Skeletal muscle cell (primary cell): ENCODE results near the gene SPATA33.
A peak's percentile ranks its signal among the peaks of the same experiment; 100 is the strongest.
"Not testable (repeated sequence)": the region's sequence is repeated elsewhere in the genome, so short reads cannot be mapped to it uniquely, and the experiment has no call there.

ENCODE experiments used
- DNase-seq: peaks from one replicate; pipeline ENCODE4 v3.0.0-alpha.2; 2010; ENCODE audit warnings: low read depth
- H3K4me3 ChIP-seq: 2 replicates; pipeline ENCODE4 v1.5.1; 2011; ENCODE audit warnings: low read depth, mild to moderate bottlenecking, control low read depth, low read length, moderate library complexity

SPATA33 gene

DNA sequence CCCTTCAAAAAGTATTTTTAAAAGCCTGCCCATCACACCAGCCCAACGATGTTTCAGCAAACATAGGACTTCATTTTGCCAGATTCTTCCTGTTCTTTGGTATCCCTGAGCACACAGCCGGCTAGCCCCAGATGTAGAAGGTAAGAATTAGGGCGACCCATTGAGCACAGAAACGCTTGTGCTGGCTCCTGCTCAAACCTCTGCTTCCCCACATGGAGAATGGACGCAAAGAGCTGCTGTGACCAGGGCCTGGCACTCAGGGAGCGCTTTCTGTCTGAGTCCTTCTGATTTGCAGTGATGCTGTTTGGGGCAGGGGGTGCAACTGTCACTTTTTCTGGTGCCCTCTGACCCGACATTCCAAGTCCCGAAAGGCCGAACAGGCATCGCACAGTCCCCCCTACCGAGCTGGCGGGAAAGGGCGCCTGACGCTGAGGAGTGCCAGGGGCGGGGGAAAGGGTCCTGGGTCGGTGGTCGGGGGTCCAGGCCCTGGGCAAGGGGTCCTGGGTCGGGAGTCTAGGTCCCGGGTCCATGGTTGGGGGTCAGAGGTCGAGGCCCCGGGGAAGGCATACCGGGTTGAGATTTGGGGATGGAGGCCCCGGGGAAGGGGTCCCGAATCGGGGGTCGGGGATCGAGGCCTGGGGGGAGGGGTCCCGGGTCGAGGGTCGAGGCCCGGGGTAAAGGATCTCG is 1.1 kb upstream of the SPATA33 start:
- no peak for DNase-seq
- H3K4me3 ChIP-seq, result peak overlapping the region; percentile 79

DNA sequence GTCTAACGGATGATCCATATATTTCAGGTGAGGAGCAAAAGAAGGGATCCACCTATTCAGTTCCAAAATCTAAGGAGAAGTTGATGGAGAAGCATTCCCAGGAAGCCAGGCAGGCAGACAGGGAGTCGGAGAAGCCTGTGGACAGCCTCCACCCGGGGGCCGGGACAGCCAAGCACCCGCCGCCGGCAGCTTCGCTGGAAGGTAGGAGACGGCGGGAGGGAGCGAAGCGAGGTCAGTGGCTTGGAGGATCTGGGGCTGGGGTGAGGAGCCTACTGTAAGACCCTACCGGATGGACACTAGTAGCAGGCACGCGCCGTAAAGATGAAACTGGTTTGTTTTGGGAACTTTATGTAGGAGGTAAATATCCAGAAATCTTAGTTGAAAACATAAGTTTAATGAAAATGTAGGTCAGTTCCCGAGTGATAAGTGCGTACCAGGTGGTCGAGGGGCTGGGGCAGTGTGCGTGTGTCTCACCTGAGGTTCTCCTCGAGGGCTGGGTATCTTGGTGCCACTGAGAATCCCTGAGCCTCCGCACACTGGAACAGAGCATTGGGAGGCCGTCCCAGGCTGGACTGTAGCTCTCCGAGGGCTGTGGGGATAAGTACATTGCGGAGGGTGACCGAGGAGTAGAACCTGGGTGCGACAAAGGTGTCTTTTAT is 714 bp downstream of the SPATA33 start:
- no peak for DNase-seq
- peak overlapping the region; percentile 79 for H3K4me3 ChIP-seq

DNA sequence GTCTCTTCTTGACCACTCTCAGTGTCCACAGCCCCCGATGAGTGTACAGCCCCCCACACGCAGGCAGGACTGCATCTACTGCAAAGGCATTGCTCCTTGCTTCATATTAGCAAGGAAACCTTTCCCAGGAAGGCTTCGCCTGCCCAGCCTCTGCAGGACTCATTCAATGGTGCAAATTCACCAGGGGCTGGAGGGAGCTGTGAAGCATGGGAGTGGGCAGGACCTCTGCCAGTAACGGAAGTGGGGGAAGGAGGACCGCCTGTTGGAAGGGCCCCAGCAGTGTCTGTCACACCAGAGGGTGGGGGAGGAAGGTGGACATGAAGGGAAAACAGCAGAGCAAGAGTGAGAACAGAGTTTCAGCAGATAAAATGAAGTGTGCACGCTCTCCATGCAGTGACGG is 2.5 kb downstream of the SPATA33 start:
- DNase-seq, result no peak
- no peak overlapping the region for H3K4me3 ChIP-seq

DNA sequence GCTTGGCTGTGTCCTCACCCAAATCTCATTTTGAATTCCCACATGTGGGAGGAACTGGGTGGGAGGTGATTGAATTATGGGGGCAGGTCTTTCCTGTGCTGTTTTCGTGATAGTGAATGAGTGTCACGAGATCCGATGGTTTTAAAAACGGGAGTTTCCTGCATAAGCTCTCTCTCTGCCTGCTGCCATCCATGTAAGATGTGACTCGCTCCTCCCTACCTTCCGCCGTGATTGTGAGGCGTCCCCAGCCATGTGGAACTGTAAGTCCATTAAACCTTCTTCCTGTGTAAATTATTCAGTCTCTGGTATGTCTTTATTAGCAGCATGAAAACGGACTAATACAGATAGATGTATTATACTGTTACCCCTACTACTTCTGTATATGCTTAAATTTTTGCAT is 3.6 kb downstream of the SPATA33 start:
- H3K4me3 ChIP-seq, result no peak overlapping the region
- no peak for DNase-seq

DNA sequence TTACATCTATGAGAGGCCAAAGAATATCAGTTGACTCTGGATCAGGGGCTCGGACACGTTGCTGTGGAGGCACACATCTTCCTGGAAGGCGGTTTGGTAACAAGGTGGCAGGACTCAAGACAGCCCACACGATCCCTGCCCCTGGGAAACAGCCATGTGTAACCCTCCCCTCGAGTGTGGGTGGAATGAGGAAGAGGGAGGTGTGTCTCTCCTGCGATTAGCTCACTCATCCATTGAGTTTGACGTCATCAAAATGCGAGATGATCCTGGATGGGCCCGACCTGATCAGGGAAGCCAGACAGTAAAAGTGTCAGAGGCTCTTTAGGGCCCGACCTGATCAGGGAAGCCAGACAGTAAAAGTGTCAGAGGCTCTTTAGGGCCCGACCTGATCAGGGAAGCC is 6.6 kb downstream of the SPATA33 start:
- not testable (repeated sequence) for DNase-seq, H3K4me3 ChIP-seq

DNA sequence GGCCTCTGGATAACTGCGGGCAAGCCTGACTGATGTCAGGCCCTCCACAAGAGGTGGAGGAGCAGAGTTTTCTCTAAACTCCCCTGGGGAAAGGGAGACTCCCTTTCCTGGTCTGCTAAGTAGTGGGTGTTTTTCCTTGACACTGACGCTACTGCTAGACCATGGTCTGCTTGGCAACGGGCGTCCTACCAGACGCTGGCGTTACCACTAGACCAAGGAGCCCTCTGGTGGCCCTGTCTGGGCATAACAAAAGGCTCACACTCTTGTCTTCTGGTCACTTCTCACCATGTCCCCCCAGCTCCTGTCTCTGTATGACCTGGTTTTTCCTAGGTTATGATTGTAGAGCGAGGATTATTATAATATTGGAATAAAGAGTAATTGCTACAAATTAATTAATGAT is 9.4 kb downstream of the SPATA33 start:
- not testable (repeated sequence) for DNase-seq, H3K4me3 ChIP-seq

DNA sequence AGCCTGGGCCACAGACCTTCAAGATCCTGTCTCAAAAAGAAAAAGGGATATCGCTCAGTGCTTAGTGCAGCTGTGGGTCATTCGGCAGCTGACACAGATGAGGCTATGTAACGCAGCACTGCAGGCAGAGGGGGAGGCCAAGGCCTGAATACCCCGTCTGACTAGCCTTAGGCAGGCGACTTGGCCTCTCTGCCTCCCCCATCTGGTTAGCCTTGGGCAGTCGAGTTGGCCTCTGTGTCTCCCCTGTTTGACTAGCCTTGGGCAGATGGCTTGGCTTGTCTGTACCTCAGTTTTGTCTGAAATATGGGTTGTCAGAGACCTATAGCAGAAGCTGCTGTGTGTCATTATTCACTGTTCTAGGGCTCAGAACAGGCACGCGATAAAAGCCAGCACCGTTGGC is 10.0 kb downstream of the SPATA33 start:
- no peak overlapping the region for H3K4me3 ChIP-seq

DNA sequence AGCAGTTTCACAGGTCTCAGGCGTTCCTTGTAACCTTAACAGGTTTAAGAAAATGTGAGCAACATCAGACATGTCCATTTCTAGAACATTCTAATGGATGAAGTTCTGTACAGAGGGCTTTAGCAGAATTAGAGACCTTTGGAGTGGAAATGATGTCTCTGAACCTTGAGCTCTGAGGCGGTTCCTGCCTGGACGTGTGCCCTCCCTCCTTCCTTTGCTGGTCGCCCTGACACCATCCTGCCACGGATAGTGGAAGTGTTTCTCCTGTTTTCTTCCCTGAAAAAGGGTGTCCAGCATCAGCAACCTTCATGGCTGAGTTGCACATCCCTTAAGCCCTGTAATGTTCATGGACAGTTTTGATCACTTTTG is 11.1 kb downstream of the SPATA33 start:
- H3K4me3 ChIP-seq, result no peak overlapping the region
- DNase-seq, result no peak

More for the DNA sequence above, 10.0 kb downstream of the SPATA33 start:
- no peak for DNase-seq

DNA sequence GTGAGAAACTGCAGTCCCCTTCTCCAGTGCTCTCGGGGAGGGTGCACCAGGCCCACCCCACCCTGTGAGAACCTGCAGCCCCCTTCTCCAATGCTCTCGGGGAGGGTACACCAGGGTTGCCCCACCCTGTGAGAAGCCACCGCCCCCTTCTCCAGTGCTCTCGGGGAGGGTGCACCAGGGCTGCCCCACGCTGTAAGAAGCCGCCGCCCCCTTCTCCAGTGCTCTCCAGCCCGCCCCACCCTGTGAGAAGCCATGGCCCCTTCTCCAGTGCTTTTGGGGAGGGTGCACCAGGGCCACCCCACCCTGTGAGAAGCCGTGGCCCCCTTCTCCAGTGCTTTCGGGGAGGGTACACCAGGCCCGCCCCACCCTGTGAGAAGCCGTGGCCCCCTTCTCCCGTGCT is 12.1 kb downstream of the SPATA33 start:
- DNase-seq, result no peak
- no peak overlapping the region for H3K4me3 ChIP-seq

DNA sequence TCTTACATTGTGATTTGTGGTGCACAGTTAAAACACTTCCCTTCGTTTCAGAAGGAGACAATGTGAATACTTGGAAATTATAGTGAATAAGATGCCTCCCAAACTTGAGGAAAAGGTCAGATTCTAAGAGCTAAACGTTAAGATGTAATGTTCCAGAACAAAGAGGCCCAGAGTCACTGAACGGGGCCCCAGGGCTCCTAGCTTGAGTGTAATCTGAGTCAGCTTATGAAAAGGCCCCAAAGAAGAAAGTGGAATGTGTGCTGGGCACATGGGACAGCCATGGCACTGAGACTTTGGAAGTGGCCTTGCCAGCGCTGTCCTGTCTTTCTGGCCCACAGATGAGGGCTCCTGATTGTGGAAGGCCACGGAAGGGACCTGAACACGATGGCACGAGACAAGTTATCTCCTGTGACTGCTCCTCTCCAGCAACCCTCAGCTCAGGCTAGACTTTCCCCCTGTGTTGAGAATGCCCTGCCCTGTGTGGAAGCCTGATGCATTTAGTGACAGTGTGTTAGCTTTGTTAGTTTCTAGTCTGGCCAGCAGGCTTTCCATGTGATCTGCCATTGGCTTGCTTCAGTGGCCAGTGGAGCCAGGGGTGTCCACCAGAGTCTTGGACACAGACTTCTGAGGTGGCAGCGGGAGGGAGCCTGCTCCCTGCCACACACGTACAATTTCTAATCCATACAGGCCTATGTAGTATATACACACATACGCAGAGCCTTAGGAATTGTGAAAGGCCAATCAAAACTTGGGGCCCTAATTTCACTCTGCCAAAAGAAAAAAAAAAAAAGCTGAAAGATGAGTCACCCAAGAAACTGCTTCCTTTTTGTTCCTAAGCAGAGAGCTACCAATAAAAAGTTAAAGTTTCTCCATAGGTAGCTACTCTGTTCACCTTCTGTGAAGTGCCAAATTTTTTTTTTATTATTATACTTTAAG is 13.1 kb downstream of the SPATA33 start:
- no peak for DNase-seq

DNA sequence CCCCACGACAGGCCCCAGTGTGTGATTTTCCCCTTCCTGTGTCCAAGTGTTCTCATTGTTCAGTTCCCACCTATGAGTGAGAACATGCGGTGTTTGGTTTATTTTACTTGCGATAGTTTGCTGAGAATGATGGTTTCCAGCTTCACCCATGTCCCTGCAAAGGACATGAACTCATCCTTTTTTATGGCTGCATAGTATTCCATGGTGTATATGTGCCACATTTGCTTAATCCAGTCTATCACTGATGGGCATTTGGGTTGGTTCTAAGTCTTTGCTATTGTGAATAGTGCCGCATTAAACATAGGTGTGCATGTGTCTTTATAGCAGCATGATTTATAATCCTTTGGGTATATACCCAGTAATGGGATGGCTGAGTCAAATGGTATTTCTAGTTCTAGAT is 13.9 kb downstream of the SPATA33 start:
- H3K4me3 ChIP-seq, DNase-seq: not testable (repeated sequence)

More for the DNA sequence above, 13.1 kb downstream of the SPATA33 start:
- no peak overlapping the region for H3K4me3 ChIP-seq

DNA sequence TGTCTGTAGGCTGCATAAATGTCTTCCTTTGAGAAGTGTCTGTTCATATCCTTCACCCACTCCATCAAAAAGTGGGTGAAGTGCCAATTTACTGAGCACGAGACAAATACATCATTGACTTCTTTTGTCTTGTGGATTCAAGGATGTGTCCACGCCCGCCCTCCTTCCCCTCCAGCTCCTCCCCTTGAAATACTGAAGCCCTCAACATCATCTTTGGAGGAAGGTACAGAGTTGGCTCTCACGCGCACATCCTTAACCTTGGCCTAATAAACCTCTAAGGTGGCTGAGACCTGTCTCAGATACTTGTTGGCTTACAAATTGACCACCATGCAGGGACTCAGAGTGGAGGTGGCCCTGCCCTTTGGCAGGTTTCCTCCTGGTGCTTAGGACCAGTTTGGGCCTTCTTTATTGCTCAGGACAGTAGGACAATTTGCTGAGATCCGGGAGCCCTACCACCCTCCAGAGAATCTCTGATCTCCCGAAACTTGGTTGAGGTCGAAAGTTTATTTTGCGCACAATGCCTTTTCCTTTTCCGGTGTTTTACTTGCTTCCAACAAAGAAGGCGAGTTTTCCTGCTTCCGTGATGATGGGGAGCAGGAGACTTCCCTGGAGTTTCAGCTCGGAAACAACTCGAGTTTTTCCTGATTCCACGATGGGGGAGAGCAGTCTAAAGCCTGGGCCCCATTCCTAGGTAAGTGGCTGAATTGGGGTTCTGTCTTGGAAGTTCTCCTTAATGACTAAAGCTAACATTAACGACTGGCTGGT is 14.7 kb downstream of the SPATA33 start:
- no peak overlapping the region for H3K4me3 ChIP-seq
- DNase-seq, result no peak

DNA sequence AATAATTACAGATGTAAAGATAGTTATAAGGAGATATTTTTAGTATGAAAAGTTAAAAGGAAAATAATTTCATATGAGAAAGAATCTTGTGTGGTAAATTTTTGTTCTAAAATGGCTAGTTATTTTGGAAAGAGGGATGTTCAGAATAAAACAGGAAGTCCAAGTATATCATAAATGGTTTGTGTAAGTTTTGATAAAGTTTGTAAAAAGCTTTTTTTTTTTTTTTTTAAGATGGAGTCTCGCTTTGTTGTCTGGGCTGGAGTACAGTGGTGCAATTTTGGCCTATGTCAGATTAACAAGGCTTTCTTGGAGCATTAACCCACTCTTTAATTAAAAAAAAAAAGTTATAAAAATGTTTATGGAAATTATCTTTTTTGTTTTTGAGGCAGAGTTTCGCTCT is 20.6 kb downstream of the SPATA33 start:
- H3K4me3 ChIP-seq, result no peak overlapping the region
- no peak for DNase-seq

DNA sequence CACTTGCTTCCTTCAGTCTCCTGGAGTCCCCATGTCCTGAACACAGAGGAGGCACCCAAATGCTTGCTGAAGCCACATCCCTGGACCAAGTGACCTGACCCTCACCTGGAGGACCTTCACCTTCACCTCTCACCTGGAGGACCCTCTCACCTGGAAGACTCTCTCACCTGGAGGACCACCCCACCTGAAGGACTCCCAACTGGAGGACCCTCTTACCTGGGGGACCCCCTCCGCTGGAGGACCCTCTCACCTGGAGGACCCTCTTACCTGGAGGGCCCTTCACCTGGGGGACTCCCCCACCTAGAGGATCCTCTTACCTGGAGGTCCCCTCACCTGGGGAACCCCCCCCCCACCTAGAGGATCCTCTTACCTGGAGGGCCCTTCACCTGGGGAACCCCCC is 28.3 kb downstream of the SPATA33 start:
- no peak for DNase-seq
- H3K4me3 ChIP-seq, result no peak overlapping the region

DNA sequence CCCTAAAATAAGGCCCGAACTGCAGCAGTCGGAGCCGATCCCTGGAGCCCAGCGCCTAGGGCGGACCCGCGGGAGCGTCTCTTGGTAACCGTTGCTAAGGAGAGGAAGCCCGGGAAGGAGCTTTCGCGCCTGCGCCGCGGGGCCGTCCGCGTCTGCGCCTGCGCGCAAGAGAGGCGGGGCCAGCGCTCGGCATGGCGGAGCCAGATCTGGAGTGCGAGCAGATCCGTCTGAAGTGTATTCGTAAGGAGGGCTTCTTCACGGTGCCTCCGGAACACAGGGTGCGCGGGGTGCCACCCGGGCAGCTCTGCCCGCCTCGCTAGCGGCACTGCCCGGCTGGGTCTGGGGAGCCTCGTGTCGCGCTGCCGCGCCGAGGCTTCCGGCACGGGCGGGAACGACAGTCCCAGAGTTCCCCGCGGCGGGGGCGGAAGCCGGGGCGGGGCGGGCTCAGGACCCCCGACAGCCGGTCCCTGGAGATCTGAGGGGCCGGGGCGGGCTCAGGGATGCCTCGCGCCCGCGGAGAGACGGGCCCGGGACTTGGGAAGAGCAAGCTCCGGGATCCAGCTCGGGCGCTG is 29.0 kb downstream of the SPATA33 start, which contains the start of gene CDK10:
CDK10 (plus strand) TSS at position 170 of the 572 bp plus-strand sequence; CDS start at position 192, 22 bp downstream.
- no peak for DNase-seq

DNA sequence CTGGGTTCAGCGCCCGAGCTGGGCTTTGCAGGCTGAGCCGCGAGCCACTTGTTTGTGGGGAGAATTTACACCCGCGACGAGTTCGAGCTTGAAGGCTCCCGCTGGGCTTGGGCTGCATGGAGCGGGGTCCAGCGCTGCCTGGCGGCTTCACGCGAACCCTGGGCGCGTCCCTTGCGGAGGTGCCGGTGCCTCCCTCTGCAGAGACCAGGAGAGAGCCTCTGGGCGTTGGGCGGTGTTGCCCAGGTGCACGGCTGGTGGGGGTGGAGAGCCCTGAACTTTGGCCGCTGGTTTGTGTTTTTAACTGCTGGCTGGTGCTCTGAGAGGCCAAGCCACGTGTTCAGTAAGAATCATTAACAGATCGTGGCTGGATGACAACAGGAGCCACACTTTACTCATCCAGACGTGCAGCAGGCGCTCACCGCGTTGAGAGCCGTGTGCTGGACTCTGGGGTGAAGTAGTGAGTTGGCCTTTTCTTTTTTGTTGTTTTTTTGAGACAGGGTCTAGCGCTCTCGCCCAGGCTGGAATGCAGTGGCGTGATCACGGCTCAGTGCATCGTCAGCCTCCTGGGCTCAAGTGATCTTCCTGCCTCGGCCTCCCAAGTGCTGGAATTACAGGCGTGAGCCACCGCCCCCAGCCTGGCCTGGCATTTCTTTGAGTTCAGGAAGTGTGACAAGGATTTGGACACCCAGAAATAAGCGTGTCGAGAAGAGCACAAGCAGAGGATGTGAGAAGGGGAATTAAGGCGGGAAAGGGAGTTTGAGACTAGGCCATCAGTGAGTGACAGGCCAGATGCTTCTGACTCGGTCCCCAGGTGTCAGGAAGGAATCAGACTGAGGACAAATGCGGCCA is 29.7 kb downstream of the SPATA33 start:
- no peak for DNase-seq
- peak overlapping the region; percentile 82 for H3K4me3 ChIP-seq

More for the DNA sequence above, 29.0 kb downstream of the SPATA33 start, which contains the start of gene CDK10:
- H3K4me3 ChIP-seq, result peak within 1 kb of the TSS; percentile 82

DNA sequence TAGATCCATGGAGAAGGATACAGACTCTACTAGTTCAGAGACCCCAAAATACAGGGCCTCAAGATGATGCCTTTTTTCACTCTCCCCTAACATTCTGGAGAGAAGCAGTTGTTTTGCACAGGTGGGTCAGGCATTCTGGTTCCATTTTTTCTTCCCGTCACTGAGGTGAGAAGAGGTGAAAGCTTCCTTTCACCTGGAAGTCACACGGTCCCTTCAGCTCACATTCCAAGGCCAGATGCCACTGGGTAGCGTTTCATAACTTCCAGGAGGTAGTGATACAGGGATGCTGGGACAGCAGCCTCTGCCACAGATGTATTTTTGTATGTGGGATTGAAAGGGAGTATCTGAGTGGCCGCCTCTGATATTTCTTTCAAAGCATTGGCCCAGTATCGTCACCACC is 30.8 kb downstream of the SPATA33 start:
- DNase-seq, result no peak
- H3K4me3 ChIP-seq, result no peak overlapping the region

DNA sequence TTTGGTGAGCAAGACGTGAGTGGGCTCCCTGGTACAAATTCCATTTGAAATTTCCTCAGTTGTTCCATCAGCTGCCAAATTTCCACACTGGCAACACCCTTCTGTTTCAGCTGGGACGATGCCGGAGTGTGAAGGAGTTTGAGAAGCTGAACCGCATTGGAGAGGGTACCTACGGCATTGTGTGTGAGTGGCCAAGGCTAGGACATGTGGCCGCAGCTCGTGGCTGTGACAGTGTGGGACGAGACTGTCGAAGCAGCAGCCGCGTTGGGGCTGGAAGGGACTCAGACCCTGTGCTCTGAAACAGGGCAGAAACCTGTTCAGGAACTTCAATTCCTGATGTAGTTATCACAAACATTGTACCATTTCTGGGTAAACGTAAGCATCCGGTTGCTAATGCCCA is 31.5 kb downstream of the SPATA33 start:
- no peak overlapping the region for H3K4me3 ChIP-seq
- no peak for DNase-seq
